Retina (tissue), 1 donor: ENCODE measurements around the gene HOXA9.

Source experiments
- DNase-seq: peaks from one replicate; pipeline ENCODE4 v3.0.0-alpha.2; 2016

The HOXA9 gene

DNA sequence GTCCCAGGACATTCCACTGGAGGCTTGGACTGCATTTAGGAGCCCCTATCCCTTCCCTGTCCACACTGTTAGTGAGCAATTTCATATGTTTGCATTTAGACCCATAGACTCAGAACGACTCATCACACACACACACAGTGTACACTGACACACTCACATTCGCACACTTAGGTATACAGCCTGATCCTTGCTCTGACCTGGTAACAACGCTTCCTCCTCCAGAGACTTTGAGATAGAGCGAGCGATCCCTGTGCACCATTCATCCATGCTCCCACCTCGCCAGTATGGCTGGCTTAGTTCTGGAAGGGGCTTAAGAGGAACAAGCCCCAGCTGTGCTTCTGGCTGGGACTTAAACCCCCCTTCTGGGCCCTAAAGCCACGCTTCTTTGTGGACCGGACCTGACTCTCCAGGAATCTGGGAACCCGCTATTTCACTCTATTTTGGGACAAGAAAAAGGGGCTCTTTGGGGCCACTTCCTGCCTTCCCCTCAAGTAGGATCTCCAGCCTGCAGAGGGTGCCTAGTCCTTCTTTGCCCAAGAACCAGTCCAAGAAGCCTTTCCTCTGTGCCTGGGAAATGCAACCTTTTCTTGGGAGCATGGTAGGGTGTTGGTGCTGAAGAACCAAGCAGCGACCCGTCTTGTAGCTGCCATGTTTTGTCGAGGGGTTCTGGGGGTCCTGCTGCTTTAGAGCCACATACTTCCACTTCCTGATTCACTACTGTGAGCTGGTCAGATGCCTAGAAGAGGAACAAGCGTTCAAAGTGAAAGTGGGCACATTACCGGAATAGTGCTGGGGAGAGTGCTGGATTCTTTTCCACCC lies 35.6 kb upstream of the HOXA9 start:
- DNase-seq: peak; percentile 56

DNA sequence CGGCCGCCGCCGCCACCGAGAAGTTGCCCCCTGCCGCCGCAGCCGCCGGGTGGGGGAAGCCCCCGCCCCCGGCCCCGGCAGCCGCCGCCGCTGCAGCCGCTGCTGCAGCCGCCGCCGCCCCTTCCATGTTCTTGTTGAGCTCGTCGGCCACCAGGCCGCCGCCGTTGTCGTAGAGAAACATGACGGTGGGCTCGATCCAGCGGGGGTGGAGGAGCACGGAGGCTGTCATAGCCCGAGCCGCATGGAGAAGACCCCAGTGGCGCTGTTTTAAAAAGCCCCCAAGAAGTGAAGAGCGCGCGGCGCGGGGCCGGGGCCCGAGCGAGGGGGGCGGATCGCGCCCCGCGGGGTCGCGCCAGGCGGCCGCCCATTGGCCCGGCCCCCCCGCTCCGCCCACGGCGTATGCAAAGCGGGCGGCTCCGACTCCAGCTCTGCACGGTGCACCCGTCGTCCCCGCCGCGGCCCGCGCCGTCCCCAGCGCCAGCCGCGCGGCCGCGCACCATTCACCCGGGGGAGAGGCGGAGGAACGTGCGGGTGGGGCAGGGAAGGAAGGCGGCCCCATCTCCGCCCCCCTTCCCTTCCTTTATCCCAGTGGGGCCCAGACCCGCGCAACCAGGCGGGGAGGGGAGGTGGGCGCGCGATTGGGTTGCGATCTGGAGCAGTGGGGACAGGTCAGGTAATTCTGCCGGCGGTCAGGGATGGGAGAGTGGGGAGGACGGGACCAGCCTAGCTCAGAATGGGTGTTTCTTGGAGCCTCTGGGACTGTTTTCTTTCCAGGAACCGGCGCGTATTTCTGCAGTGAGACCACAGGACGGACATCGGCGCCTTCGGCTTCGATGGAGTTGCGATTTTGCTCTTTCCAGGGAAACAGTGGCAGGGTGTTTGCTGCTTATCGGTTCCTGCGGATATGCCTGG lies 34.8 kb upstream of the HOXA9 start, which contains the start of gene HOXA13:
Gene HOXA13, minus strand, starts transcription at position 243 of the 912 bp plus-strand sequence. Its CDS starts 14 bp downstream, at position 229.
- DNase-seq: peak; percentile 63

DNA sequence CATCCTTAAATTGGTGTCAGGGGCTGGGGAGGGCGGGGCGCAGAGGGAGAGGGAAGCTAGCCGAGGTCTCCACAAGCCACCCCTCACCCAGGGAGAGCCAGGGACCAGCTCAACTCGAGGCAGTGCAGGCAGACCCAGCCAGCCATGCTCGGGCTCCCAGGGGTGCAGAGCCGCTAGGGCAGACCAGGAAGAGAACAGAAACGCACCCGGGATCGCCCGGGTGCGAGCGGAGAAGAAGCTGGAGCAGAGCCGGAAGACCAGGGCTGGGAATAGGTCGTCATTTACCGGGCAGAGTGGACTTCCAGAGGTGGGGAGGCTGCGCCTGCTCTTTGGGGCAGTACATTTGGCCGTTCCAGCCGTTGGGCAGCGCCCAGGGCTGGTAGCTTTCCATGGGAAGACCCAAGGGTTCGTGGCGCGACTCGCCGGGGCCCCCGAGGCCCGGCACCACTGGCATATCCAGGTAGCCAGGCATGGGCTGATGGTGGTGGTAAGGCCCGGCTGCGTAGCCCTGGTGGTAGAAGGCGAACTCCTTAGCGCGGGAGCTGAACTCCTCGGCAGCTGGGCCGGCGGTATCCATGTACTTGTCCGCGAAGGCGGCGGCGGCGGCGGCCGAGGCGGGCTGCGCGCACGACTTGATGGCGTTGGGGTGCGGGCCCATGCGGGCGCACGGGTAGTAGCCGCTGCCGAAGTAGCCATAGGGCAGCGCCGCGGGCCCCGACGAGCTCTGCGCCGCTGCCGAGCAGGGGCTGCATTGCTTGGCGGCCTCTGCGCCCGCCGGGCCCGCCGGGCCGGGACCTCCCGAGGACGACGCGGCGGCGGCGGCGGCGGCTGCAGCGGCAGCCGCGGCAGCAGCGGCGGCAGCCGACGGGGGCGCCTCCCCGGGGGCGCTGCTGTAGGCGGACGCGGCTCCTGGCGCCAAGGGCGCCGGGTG lies 33.8 kb upstream of the HOXA9 start:
- DNase-seq: peak; percentile 72

DNA sequence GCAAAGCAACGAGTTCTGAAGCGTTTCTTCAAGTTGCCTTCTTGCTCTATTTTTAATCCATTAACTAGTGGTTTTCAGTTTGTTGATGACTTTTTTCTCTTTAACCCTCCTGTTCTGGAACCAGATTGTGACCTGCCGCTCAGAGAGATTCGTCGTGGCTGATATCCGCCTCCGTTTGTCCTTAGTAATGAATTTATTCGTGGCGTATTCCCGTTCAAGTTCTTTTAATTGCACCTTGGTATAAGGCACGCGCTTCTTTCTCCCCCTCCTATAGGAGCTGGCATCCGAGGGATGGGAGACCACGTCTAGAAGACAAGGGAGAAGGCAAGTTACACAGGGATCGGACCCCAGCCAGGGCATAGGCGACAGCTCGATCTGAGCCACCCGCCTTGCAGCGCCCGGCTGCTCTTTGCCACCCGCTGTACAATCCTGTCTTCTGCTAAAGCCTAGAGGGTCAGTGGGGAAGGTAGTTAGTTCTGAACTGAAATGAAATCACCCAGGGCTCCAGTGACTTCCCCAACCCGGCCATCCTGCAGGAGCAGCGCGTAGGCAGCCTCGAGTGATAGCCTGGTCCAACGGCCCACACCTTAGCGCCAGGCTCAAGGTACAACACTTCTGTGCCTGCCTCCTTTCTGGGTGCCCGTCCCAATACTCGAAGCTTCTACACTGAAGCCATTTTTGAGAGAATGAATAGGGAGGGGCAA lies 33.0 kb upstream of the HOXA9 start:
- DNase-seq: peak; percentile 66

DNA sequence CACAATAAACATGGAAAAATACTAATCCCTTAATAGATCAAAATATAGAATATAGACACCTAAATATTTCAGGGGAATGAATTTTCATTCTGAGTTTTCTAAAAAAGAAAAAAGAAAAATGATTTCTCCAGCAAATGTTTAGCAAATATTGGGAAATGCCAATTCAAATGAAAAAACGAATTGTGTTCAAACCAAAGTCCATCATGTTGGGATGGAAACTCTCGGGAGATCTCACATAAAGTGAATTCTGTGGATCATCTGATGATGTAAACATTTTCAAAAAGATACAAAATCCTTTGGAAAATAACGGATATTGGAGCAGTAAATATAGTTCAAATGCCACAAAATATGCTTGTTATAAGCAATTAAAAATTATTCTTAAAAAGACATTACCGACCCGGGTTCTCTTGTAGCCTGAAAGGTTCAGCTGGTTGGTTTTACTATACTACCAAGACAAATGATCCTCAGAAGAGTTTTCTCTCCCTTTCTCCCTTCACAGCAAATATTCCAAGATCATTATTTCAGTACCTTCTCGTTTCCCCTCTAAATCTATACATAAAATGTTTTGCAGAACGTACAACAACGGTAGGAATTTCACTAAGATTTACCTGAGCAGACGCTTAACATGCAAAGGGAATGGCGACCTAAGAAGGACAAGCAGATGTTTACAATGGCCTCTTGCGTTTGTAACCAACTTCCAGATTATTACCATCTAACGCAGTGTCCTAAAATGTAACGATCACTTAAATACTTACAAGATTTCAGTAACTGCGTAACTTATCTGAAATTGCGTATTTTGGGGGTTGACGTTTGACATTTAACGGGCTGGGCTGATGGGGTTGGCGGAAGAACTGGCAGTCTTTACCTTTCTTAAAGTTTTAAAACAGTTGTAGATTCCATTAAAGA lies 32.1 kb upstream of the HOXA9 start:
- no peak for DNase-seq

DNA sequence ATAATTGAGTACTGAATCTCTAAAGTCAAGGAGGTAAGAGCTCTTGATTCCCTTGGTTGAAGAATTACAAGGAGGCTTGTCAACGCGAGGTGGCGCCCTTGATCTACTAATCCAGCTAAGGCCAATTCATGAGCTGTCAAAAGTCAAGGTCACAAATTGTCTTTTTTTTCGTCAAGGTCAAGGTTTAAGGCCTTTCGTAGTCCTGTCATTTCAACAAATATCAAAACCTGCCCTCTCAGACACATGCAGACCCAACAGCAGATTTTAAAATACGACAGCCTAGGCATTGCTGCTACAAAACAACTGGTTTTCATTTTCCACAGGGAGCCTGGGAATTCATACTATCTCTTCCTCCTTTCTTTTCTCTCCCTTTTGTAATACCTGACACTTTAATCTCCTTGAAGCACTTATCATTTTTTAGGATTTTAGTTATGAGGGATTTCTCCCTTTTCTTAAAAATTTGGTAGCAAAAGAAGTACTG lies 31.0 kb upstream of the HOXA9 start:
- peak; percentile 83 for DNase-seq

DNA sequence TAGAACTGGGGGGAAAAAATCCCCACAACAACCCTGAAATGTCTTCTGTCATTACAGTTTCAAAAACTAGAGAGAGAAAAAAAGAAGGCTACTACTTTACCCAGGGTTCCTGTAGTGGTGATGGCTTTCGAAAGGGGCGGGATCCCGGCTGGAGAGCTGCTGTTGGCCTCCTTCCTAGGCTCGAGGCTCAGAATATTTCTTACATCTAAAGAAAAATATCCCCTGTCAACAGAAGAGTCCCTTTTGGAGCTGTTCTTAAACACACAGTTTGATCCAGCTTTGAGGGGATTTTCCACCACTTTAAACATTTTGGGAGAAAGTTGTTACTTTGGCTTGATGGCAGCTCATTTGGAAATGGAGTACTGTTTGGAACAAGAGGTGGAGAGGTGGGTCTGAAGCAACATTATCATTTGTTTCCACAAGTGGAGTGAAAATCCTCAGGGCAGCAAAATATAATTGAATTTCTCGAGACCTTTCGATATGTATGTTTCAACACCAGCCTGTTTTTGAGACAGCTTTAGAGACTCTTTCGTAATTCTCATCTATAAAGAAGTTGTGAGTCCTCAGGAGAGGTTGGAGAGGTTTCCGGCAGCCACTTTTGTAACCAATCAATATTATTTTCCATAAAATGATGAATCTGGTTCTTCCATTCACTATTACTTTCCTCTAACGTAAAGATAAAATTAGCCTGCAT lies 29.5 kb upstream of the HOXA9 start:
- no peak for DNase-seq

DNA sequence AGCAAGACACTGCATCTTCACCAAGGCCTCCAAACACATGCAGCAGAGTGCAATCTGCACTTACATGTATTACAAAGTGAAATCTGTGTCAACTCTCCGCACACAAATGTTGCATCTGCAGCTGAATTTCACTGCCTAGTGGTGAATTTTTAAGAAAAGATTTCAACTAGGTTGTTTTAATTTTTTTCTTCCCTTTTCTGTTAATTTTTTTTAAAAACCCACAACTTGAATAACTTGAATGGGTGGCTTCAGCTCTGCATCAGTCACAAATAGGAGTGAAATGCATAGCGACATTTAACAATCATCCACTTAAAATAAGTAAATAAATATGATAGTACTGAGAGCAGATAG lies 28.6 kb upstream of the HOXA9 start:
- no peak for DNase-seq

DNA sequence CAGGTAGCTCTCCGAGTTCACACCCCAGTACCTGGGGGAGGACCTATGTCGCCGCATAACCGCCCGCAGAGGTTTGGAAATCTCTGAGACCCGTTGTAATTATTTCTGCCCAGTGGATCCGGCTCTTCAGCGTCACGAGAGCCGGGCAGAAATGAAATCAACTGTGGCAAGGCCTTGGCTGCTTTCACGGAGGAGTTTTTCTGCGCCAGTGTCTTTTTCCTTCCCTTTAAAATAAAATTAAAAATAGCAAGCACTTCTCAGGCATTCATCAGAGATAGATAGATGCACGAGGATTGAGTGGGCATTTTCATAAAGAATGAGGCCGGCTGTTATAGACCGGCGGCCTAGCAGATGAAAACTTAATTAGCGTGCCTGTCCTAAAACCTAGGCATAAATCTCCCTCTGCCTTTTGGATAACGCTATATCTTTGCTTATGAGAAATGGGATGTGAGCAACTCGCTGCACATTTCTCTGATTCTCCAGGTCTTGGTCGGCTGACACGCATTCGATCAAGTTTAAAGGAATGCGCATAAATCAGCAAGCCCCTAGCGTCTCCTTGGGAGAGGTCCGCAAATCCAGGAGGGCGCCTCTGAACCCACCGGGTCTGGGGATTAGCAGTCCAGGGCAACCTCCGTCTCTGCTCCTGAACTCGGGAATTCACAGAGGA lies 28.1 kb upstream of the HOXA9 start:
- peak; percentile 69 for DNase-seq

DNA sequence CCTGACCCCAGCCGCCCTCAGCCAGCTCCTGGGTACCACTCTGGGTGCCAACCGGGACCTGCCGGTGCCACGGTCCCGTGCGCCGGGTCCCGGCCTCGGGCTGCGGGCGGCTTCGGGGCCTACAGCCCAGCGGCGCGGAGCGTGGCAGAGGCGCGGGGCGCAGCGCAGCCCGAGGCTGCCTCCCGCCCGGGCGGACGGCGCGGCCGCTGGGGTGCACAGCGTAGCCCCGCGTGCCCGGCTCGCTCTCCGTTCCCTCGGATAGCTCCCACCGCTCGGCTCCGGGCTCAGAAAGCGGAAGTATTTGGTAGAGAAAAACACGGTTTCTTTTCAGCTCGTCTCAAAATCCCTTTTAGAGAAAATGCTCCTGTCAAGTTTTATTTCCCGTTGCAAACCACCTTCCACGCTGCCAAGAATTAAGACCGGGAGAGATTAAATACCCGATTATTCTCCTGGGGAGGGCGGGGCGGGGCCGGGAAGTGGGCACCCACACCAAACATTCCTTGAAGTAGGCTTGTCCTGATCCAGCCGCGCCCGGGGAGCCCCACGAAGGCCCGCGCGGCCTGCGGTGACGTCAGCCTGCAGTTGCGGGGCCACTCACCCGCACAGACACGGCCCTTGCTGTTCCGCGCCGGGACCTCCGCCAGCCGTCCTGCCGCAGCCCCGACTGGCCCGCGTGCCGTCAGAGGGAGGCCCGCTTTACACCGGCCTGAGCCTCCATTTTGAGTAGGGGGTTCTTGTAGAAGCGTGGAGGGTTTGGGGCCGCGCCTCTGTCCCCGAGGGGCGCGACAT lies 27.4 kb upstream of the HOXA9 start:
- peak; percentile 53 for DNase-seq

DNA sequence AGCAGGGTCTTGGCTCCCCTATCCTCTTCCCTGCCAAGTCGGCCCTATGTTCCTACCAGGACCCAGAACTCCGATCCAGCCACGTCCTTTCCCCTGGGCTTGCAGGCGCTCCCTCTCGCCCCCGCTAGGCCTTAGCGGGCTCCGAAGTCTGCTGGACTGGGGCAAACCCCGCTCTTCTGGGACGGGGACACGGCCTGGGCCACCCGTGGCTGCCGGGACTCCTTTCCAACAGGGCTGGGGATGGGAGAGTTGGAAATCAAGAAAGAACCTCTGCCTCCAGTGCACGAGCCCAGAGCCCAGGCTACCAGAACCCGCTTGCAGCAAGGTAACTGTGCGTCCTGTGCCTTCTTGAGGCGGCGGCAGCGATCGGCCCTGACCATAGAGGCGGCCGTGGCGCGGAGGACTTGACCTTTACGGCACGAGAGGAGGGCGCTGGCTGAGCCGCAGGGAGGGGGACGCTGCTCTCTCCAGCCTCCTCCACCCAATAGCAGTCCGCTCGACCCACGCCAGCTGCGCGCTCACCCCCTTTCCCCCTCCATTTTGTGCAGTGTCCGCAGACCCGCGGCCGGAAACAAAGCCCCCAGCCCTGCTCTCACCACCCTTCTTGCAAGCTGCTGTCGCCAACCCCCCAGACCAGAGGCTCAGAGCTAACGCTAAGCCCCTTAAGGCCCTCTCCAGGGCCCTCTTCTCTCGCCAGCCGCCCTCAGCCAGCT lies 26.7 kb upstream of the HOXA9 start:
- DNase-seq: peak; percentile 66

DNA sequence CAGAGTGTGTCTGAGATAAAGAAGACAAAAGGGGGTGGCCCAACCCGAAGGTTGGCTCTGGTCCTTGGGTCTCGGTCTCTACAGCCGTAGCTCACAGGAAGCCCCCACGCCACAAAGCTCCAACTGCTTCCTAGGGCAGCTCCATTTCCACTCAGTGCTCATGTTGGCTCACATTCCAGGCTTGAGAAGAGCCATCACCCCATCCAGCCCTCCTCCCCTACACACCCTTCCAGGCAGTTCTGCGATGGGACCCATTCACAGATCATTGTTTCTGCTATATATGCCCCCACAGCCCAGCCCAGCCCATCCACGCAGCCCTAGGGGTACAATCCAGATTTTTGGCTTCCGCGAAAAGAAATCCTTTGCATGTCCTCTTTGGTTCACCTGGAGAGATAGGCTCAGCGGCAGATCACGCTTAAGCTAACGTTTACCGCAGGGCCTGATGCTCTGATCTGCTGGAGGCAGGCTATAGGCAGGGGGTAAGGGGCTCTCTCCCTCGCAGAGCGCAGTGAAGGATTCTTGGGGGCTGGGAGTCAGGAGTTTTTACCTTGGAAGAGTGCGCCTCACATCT lies 25.9 kb upstream of the HOXA9 start:
- no peak for DNase-seq

DNA sequence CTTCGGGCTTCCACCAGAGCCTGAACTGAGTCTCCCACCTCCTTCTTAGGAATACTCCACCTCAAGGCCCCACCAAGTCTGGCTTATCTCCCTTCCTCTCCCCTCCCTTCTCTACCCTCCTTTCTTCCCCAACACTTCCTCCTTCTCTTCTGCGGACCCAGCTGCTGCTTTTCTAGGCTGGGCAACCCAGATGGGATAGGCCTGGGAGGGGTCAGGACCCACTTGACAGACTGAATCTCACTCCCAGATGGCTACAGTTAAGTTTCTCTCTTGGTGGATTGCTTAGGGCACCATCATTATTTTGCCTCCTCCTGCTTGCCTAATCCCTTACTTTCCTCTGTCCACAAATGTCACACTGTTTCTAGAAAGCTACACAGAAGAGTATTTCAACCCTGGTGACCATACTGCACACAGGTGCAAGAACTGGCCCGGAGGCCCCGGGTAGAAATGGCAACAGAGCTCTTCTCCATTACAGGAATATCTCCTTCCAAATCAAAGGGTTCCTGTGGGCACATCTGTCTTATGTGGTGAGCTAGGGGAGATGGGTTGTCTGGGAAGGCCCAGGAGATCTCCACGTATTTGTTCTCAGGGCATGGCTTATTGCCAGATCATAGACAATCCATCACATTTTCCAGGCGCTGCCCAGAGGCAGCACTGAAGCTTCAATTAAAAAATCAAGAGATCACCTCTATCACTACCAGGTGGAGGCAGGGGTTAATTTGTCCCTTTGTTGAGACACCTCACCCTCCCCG lies 24.8 kb upstream of the HOXA9 start:
- no peak for DNase-seq

DNA sequence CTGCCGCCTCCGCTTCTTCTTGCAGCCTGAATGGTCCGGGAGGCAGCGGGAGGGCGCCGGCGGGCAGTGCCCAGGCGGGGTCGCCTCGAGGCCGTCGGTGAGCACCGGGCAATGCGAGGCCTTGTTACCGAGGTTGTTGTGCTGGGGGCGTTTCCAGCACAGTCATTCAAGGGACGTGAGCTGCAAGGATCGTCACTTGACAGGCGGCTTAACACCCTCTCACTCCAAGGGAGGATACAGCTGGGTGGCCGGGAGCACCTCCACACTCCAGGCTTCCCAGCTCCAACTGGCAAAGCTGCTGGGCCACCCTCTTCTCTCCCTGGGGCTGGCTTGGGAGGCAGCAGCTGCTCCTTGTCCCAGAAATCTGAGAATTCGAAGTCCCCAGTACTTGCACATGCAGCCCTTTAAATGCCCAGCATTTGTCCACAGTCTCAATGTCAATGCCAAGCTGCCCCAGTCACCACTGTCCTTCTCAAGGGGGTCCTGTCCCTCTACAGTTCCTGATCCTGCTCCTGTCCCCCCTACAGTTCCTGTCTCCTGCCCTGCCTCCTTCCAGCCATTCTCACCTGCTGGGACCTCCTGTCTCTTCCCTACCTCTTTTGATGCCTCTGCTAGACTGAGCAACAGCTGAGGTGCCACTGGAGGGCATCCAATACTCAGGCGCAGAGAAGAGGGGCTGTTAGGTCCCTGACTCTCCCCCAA lies 24.1 kb upstream of the HOXA9 start:
- DNase-seq: peak; percentile 66

DNA sequence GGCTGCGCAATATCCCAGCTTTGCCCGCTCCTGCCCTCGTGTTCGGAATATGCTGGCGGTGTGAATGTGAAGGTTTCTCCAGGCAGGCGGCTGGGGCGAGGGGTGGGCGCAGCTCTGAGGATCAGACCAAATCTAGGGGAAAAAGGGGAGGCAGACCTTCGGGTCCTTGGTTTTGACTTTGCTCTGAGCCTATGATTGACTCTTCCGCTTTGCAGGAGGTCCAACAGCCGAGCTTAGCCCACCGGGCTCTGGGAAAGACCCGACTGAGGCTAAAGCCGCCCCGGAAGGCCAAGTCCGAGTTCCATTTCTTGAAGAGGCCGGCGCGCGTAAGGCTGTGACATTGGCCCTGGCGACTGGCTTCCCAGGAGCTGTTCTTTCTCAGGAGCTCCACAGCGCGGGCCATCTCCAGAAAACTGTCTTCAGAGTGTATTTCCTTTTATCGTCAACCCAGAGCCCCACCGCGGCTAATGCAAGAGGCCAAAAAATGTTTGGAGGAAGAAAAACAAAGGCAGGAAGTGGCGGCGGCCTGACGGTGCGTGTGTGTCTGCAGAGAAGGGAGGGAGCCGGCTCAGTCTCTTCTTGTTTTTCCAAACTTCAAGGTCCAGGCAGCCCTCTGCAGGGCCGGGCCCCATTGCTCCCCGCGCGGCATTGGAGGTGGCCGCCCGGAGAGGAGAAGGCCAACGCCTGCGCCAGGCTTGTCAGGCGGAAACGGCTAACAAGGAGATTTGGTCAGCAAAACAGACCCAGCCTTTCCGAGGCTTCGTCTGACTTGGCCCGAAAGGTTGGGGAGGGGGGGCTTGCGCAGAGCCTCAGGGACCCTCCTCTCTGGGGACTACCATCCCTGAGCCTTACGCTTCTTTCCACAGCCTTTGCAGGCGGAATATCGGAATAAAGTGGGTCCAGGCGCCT lies 23.3 kb upstream of the HOXA9 start:
- peak; percentile 66 for DNase-seq
